ENCODE data around the gene CT47B1.
"Not testable (repeated sequence)": the region's sequence is repeated elsewhere in the genome, so short reads cannot be mapped to it uniquely, and the experiment has no call there.

CT47B1 gene

DNA sequence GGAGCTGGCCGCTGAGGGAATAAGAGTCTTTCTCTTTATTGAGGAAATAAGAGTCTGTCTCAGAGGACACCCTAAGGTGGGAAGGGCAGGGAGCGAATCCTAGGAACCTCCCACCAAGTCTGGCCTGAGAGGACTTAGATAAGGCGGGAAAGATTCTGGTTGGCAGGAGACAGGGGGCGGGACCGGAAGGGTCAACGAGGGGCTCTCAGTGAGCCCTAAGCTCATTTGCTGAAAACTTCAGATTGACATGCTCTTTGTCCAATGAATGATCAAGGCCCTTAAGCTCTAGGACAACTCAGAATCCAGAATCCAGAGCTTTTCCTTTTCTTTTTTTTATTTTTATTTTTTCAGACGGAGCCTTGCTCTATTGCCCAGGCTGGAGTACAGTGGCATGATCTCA lies at the start of gene CT47B1:
TSS of gene CT47B1 (minus strand) at position 101 of the 400 bp plus-strand sequence. CDS start 196 bp downstream, outside the sequence.
- DNase-seq, result not testable (repeated sequence)

GRCh38 chrX:120874678-120875557 lies 748 bp downstream of the CT47B1 start:
- DNase-seq, result no peak

- no peak for DNase-seq
Measured at GRCh38 chrX:120857240-120857639, 18.4 kb downstream of the CT47B1 start.

GRCh38 chrX:120840827-120841226 lies 34.8 kb downstream of the CT47B1 start:
- DNase-seq, result no peak

DNA sequence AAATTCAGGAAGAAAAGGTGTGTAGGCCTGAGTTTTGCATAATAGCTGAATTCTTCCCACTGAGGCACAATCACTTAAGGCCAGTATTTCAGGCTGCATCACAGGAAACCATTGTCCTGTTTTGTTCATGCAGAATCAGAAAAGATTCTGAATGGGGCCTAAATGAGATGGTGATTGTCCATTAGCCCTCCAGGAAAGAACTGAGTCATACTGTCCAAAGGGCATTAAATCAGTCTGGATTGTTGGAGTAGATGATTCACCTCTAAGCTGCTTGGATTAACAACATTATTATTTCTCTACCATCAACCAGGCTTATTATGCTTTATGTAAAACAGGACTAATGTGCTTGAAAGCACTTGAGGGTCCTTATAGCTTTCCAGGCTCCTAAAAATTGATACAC lies 36.2 kb downstream of the CT47B1 start:
- DNase-seq, result no peak

DNA sequence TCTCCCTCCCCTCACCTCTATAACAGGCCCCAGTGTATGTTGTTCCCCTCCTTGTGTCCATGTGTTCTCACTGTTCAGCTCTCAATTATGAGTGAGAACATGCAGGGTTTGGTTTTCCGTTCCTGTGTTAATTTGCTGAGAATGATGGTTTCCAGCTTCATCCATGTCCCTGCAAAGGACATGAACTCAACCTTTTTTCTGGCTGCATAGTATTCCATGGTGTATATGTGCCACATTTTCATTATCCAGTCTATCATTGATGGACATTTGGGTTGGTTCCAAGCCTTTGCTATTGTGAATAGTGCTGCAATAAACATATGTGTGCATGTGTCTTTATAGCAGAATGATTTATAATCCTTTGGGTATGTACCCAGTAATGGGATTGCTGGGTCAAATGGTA lies 48.5 kb downstream of the CT47B1 start:
- not testable (repeated sequence) for DNase-seq

DNA sequence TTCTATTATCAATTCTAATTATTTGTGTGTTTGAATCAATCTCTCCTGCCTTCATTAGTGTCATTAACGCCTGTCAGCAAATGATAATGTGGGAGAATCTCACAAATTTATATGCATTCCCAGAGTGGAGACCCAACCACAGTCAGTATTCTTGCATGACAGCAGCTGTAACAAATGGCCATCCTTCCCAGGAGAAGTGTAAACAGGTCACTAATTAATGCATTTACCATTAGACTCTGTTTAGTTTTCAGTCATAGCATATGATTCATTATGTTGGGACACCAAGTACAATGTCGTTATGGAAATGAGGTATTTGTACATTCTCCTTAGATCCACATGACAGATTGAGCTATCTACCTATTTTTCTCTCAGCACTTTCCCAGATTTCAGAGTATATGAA lies 50.5 kb downstream of the CT47B1 start:
- no peak for DNase-seq

GRCh38 chrX:120824021-120824420 lies 51.6 kb downstream of the CT47B1 start:
- DNase-seq, result no peak

DNA sequence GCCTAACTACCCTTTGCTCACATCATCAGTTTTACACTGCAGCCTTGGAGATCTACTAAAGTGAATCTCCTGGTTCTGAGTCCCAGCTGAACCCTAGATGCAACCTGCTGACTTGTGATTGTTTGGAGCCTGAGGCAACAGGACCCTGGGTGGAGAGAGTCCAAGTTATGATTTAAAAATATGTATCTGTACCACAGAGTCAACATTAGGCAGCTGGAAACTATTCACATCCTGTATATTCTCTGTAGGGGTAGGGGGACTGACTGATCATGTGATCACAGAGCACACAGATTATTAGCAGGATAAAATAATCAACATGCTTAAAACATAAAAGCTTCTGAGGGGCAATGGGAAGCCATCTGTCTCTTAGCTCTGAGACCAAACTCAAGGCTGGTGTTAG lies 52.1 kb downstream of the CT47B1 start:
- DNase-seq, result no peak
